Epithelial cell of prostate (primary cell): ENCODE results near the gene ZMYM2.
A peak's percentile ranks its signal among the peaks of the same experiment; 100 is the strongest.
"Not testable (repeated sequence)": the region's sequence is repeated elsewhere in the genome, so short reads cannot be mapped to it uniquely, and the experiment has no call there.

Experiments
- DNase-seq: peaks from one replicate; pipeline ENCODE4 v3.0.0-alpha.2; 2011; ENCODE audit warnings: low read depth, low spot score
- H3K27ac ChIP-seq: fragments of 450-650 bp; 2 replicates; pipeline ENCODE4 v1.5.1; 2017; ENCODE audit warnings: mild to moderate bottlenecking

ZMYM2 gene

GRCh38 chr13:19958155-19959111 lies at the start of gene ZMYM2:
Gene ZMYM2, plus strand, starts transcription at chr13:19958727. Its CDS starts 34,346 bp downstream, at chr13:19993073.
- peak within 1 kb of the TSS; percentile 97 for H3K27ac ChIP-seq

GRCh38 chr13:19910336-19911072 lies 48.0 kb upstream of the ZMYM2 start:
- peak overlapping the region; percentile 84 for H3K27ac ChIP-seq
- DNase-seq: peak; percentile 88

More at GRCh38 chr13:19958155-19959111, at the start of gene ZMYM2:
- peak; percentile 82 for DNase-seq

- DNase-seq: no peak
These were observed 31.3 kb upstream of the ZMYM2 start for GRCh38 chr13:19927117-19927748.

GRCh38 chr13:19940106-19940505 lies 18.4 kb upstream of the ZMYM2 start:
- H3K27ac ChIP-seq: no peak overlapping the region
- no peak for DNase-seq

More at GRCh38 chr13:19927117-19927748, 31.3 kb upstream of the ZMYM2 start:
- H3K27ac ChIP-seq: no peak overlapping the region

- H3K27ac ChIP-seq: no peak overlapping the region
- DNase-seq: no peak
These were observed 8.2 kb upstream of the ZMYM2 start for GRCh38 chr13:19950374-19950773.

- no peak overlapping the region for H3K27ac ChIP-seq
- DNase-seq: peak; percentile 39
These were observed 5.7 kb upstream of the ZMYM2 start for GRCh38 chr13:19952850-19953249.

GRCh38 chr13:19955873-19956559 lies 2.5 kb upstream of the ZMYM2 start:
- H3K27ac ChIP-seq: no peak overlapping the region

GRCh38 chr13:19957320-19958154 lies 990 bp upstream of the ZMYM2 start:
- H3K27ac ChIP-seq: peak overlapping the region; percentile 97
- peak; percentile 16 for DNase-seq

More at GRCh38 chr13:19955873-19956559, 2.5 kb upstream of the ZMYM2 start:
- no peak for DNase-seq

GRCh38 chr13:19959141-19959830 lies 759 bp downstream of the ZMYM2 start:
- DNase-seq: no peak
- peak overlapping the region; percentile 97 for H3K27ac ChIP-seq

GRCh38 chr13:19959831-19960652 lies 1.5 kb downstream of the ZMYM2 start:
- peak overlapping the region; percentile 97 for H3K27ac ChIP-seq
- DNase-seq: peak; percentile 79

GRCh38 chr13:19960653-19960976 lies 2.1 kb downstream of the ZMYM2 start:
- no peak for DNase-seq
- H3K27ac ChIP-seq: peak overlapping the region; percentile 97

- no peak overlapping the region for H3K27ac ChIP-seq
- DNase-seq: no peak
These were observed 3.0 kb downstream of the ZMYM2 start for GRCh38 chr13:19961489-19961888.

GRCh38 chr13:19961924-19962323 lies 3.4 kb downstream of the ZMYM2 start:
- no peak for DNase-seq

GRCh38 chr13:19962894-19963293 lies 4.4 kb downstream of the ZMYM2 start:
- no peak for DNase-seq
- H3K27ac ChIP-seq: no peak overlapping the region

More at GRCh38 chr13:19961924-19962323, 3.4 kb downstream of the ZMYM2 start:
- no peak overlapping the region for H3K27ac ChIP-seq

GRCh38 chr13:19967621-19968020 lies 9.1 kb downstream of the ZMYM2 start:
- DNase-seq: no peak

GRCh38 chr13:19974498-19975009 lies 16.0 kb downstream of the ZMYM2 start:
- H3K27ac ChIP-seq, DNase-seq: not testable (repeated sequence)

More at GRCh38 chr13:19967621-19968020, 9.1 kb downstream of the ZMYM2 start:
- no peak overlapping the region for H3K27ac ChIP-seq

- DNase-seq: no peak
These were observed 20.4 kb downstream of the ZMYM2 start for GRCh38 chr13:19978831-19979437.

More at GRCh38 chr13:19978831-19979437, 20.4 kb downstream of the ZMYM2 start:
- no peak overlapping the region for H3K27ac ChIP-seq
